GM20000 (cell line): ENCODE data around the gene ATP8B4.

ENCODE experiments used
- DNase-seq: peaks from one replicate; pipeline ENCODE4 v3.0.0; 2012; ENCODE audit warnings: low spot score
- TF ChIP-seq, protein P1 (sequence below): IDR thresholded peaks from 2 replicates; pipeline ENCODE4 v1.5.1; 2012; ENCODE audit warnings: mild to moderate bottlenecking, control low read depth; ENCODE audit errors: extremely low read depth, missing control alignments

Gene ATP8B4

DNA sequence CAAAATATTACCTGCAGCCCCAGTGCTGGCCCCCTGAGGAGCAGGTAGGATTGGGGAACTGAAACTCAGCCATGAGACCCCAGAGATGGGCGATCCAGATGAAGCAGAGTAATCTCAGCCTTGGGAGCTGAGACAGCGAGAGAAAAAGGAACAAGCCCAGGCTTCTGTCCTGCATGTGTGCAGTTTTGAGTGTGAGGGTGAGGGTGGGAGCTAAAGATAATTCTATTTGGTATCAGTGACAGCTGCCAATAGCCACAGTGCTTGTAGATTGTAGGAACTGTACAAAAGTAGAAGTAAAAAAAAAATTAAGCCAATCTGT is 5.9 kb downstream of the ATP8B4 start:
- TF ChIP-seq, protein P1, sequence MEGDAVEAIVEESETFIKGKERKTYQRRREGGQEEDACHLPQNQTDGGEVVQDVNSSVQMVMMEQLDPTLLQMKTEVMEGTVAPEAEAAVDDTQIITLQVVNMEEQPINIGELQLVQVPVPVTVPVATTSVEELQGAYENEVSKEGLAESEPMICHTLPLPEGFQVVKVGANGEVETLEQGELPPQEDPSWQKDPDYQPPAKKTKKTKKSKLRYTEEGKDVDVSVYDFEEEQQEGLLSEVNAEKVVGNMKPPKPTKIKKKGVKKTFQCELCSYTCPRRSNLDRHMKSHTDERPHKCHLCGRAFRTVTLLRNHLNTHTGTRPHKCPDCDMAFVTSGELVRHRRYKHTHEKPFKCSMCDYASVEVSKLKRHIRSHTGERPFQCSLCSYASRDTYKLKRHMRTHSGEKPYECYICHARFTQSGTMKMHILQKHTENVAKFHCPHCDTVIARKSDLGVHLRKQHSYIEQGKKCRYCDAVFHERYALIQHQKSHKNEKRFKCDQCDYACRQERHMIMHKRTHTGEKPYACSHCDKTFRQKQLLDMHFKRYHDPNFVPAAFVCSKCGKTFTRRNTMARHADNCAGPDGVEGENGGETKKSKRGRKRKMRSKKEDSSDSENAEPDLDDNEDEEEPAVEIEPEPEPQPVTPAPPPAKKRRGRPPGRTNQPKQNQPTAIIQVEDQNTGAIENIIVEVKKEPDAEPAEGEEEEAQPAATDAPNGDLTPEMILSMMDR, result no peak
- no peak for DNase-seq

DNA sequence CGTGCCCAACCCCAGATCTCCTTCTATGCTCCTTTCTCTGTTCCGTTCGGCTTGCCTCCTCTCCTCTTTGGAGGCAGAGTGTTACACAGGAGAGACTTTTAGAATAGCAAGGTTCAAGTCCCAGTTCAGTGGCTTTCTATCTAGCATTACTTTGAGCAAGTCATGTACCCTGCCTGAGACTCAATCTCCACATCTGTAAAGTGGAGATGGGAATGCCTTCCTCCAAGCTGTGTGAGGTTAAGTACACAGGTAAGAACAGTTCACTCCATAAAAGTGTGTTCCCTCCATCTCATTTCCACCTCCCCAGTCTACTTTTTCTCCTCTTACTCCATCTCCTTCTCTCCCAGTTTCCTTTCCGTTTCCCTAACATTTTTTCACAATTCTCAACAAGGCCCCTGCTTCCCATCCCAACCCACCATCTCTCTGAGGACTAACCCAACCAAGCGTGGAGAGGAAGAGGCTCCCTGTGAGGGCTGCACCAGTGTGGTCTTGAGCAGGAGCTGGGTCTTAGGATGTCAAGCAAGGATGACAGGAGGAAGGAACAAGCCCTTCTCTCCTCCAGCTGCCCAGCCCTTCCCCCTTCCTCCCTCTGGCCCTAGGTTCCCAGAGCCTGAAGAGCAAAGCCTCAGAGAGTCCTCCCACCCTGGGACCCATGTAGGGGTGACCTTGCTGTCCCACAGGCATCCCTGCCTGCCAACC is 6.4 kb downstream of the ATP8B4 start:
- DNase-seq, result no peak
- TF ChIP-seq, protein P1, result no peak

DNA sequence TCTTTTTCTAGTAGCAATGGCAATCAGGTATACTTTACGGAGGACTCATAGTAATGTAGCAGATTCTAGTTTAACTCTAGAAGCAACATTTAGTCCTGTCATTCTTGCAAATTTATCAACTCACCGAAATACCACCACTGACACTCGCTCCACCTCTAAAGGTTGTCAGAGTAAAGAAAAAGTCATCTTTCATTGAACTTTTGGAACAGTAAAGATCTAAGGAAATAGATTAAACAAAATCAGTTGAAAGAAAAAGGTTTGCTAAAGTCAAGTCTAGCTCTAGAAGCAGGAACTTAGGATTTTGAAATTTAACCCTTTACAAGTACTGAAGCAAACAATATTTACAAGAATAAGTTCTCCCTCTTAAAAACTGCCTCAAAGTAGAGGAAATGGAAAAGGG is 8.7 kb downstream of the ATP8B4 start:
- TF ChIP-seq, protein P1, result no peak
- no peak for DNase-seq

DNA sequence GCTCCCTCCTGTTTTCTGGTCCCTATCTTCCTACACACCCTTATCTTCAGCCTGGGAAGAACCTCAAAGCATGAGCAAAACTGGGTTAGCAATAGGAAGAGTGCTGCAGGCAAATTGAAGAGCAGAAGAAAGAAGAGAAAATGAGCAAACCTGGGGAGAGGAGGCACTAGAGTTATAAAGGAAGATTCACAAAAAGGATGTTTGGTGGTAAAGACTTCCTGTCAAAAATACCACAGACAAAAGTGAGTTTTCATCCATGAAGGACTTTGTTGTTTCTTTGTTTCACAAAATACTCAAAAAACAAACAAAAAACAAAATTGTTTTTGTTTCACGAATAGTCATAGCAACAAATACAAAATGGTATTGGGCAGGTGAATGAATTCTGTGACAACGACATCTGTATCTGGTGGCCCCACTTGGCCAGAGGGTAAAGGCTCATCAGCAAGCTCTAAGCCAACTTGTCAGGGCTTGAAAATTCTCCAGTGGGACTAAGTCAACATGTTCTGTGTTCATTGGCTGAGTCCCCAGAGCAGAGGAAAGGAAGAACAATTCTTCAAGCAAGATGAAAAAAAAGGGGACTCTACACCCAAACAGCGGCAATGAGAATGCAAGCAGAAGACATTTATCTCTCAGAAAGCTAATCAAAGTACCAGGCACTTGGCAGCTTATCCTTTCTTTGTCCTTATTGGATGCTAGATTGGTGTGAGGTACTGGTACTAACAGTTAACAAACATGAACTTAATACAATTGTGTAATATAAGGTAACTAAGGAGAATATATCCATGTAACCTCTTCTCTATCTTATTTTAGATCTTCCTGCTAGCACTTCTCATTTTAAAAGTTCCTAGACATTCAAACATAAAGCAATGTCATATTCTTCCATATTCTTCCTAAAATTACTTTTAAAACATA is 9.7 kb downstream of the ATP8B4 start:
- DNase-seq, result no peak
- TF ChIP-seq, protein P1, result no peak

DNA sequence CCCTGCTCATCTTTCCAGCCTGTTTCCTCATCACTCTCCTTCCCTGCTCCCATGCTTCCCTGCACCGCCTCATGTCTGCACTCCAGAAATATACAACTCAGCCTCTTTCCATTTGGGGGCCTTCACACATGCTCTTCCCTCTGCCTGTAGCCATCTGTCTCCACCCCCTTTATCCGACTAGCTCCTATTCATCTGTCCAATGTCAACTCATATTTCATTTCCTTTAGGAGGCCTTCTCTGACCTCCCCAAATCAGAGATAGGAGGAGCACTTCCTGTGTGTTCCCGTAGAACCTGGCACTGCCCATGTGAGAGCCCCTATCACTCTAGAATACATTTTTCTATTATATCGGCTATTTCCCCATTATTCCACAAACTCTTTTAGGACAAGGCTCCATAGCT is 10.6 kb downstream of the ATP8B4 start:
- TF ChIP-seq, protein P1, result no peak
- DNase-seq, result no peak

DNA sequence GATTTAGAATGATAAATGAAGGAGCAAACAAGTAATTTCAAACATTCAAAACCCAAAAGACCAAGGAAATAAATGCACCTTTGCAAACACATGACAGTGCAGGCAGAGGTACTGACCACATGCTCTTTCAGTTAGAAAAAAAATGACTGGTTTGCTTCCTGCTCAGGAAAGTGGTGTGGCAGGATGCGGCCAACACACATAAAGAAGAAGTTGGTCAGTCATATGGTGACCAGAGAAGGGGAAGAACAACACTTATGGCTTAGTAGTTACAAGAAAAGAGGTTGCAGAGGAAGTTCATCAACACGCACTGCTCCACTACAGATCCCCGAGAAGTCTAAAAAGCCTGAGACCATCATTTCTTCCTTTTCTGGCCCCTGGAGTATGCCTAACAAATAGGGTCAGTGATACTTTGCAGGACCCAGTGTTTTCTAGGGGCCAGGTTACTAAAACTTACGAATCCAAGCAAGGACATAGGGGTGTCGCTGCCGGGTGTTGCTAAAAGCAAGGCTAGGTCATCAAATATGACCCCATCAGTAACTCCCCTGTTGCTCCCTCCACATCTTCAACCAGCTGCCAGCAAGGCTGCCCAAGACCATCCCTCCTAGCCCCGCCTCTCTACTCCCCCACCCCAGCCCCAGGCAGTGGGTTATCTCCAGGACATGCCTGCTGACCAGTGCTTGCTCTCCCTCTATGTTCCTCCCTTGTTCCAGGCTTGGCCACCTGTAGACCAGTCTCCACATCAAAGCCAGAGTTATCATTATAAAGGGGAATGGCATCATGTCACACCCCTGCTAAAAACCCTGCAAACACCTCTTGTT is 11.2 kb downstream of the ATP8B4 start:
- DNase-seq, result peak; percentile 65
- TF ChIP-seq, protein P1, result no peak
